ENCODE measurements around the gene PHETA1. TPM values are rescaled to one million over a fixed set of nuclear protein-coding genes. Genes with fewer than 3 reads are reported as not detected.

Gene PHETA1
- total and polyA plus RNA-seq, 10 of the 15 experiments (the other 5 are each of a cell fraction or from before 2014, with no cell fraction given), result 0.02 to 1.3 (median 0.51) TPM; not detected in 1

- peak overlapping the region; percentile 96 for H3K4me2 ChIP-seq (ENCODE audit: control insufficient read depth, insufficient read depth)
- ATAC-seq, result 0 out of 3 replicates have a peak, but pooled peaks have one; percentile 4
- WGBS (ENCODE audit: insufficient coverage, insufficient replicate concordance, low lambda C conversion rate, missing lambda C conversion rate), result 69% methylated on average over 8 of the region's 8 CpGs
- DNase-seq (ENCODE audit: low read depth, low spot score), result no peak
- H3K4me3 ChIP-seq, result peak overlapping the region; percentile 96; the same call in 1 of the 2 replicates
- RAD21 ChIA-PET (ENCODE audit: unreplicated experiment), result interaction anchor here (3.0 to 19.6 kb wide), 3 partner anchors 14 to 33 kb away, joined by 22 to 804 read pairs (median 41); no protein-coding TSS in a partner anchor
- no peaks in the 10 kb centered on the region for H3K9me3 ChIP-seq (replicated peaks; ENCODE audit: control insufficient read depth, insufficient read depth, low read length)
- BruUV-seq (replicated peaks), result no TSS peak
- peaks cover 49% of the 10 kb centered on the region for H3K4me1 ChIP-seq (ENCODE audit: control insufficient read depth, insufficient read depth, low read length)
- H4K20me1 ChIP-seq (ENCODE audit: control insufficient read depth, insufficient read depth), result peaks cover 18% of the 10 kb centered on the region
- no peak overlapping the region for H2AFZ ChIP-seq (ENCODE audit: control insufficient read depth, low read depth, low read length)
- in situ Hi-C loops (cut with MboI), result no loop called here
- H3K27ac ChIP-seq (ENCODE audit: control insufficient read depth, insufficient read depth), result peak overlapping the region; percentile 91
- FAIRE-seq, result no peak
- intact Hi-C loops (cut with micrococcal nuclease; ENCODE audit: unreplicated experiment), result no loop called here
- SMC1A ChIA-PET (ENCODE audit: uncharacterized antibody, unreplicated experiment), result interaction anchor here (1.3 to 22.6 kb wide), 8 partner anchors 8 to 116 kb away, joined by 4 to 605 read pairs (median 28); no protein-coding TSS in a partner anchor
- no peaks in the 10 kb centered on the region for H3K27me3 ChIP-seq (replicated peaks in 1 of 2; ENCODE audit: control insufficient read depth in 2 of 2, insufficient read depth in 2 of 2, low read length in 1 of 2)
- peaks cover 2 to 14% of the 10 kb centered on the region in 2 experiments for H3K36me3 ChIP-seq (ENCODE audit: control insufficient read depth in 2 of 2, insufficient read depth in 2 of 2, low read length in 1 of 2)
- peak; percentile 37; the same call in 1 of the 2 replicates for TF ChIP-seq RELB (IDR thresholded peaks at IDR 0.05; ENCODE audit: low read depth)
- 0 out of 2 replicates have a peak, but pooled peaks have one; percentile 32 for TF ChIP-seq MXI1 (IDR thresholded peaks at IDR 0.05; ENCODE audit: low read depth, low read length)
- peak; percentile 67; the same call in 1 of the 2 replicates for TF ChIP-seq MLLT1 (IDR thresholded peaks at IDR 0.05)
- TF ChIP-seq PAX5 (IDR thresholded peaks at IDR 0.05; ENCODE audit: borderline replicate concordance, low read depth, low read length), result no peak
- no peak for TF ChIP-seq RELA (IDR thresholded peaks at IDR 0.05; ENCODE audit: borderline replicate concordance, partially characterized antibody)
- peak; percentile 65; the same call in 1 of the 2 replicates for TF ChIP-seq ZNF384 (IDR thresholded peaks at IDR 0.05; ENCODE audit: borderline replicate concordance, low read depth, low read length)
- peaks cover 93% of the 10 kb centered on the region for H3K79me2 ChIP-seq (ENCODE audit: control insufficient read depth, insufficient read depth, low read length)
- H3K9ac ChIP-seq (ENCODE audit: control insufficient read depth, insufficient read depth, low read length), result peak overlapping the region; percentile 17; the same call in 1 of the 2 replicates
- CTCF ChIA-PET, result interaction anchor here (3.2 to 27.0 kb wide), 4 partner anchors 7 to 40 kb away, joined by 13 to 1117 read pairs (median 28); no protein-coding TSS in a partner anchor
- POLR2A ChIA-PET, result interaction anchor here (0.5 to 13.2 kb wide), 6 partner anchors 10 to 33 kb away, joined by 3 to 188 read pairs (median 8); no protein-coding TSS in a partner anchor
Observed at GRCh38 chr12:111411185-111411764, 42.4 kb upstream of the PHETA1 start.

Data from GM12878 (cell line).